Right lobe of liver (tissue), 6 donors: ENCODE measurements around the gene RFTN2. TPM values are rescaled to one million over a fixed set of nuclear protein-coding genes. Genes with fewer than 3 reads are reported as not detected.

Experiments
- ATAC-seq, 4 donors: fragments of 200-7000 bp; cut with Tn5 transposase; one replicate each; pipeline ENCODE4 v1.9.1; 2020; ENCODE audit warnings: mild to moderate bottlenecking in 4 of 4, moderate library complexity in 4 of 4
- DNase-seq, 3 donors: peaks; one replicate each; pipeline ENCODE4 v3.0.0-alpha.2; 2020
- H3K27ac ChIP-seq, 3 donors: fragments of 200-600 bp; one replicate each; pipeline ENCODE4 v1.8.0; 2022
- H3K27me3 ChIP-seq, 2 donors: fragments of 200-600 bp; one replicate each; pipeline ENCODE4 v1.8.0; 2022
- H3K36me3 ChIP-seq, 4 donors: fragments of 200-600 bp; sonication (generic) in 1 of 4; one replicate each; pipeline versions ENCODE4 v1.5.1 to v1.8.0; 2017 to 2022; ENCODE audit warnings: control low read depth in 1 of 4
- H3K4me1 ChIP-seq, 4 donors: fragments of 200-600 bp; sonication (generic) in 1 of 4; one replicate each; pipeline versions ENCODE4 v1.5.1 to v1.8.0; 2017 to 2022; ENCODE audit warnings: control low read depth in 1 of 4
- H3K4me3 ChIP-seq, 3 donors: fragments of 200-600 bp; one replicate each; pipeline ENCODE4 v1.8.0; 2022
- H3K9me3 ChIP-seq, 4 donors: fragments of 200-600 bp; sonication (generic) in 1 of 4; one replicate each; pipeline versions ENCODE4 v1.5.1 to v1.8.0; 2017 to 2022; ENCODE audit warnings: control low read depth in 1 of 4
- CTCF ChIP-seq, 4 donors: fragments of 200-600 bp in 3 of 4; fragments of 450-650 bp in 1 of 4; IDR thresholded peaks; one replicate each; pipeline versions ENCODE4 v1.5.1 to v1.8.0; 2016 to 2022; ENCODE audit warnings: antibody characterized with exemption in 4 of 4, mild to moderate bottlenecking in 2 of 4
- POLR2A ChIP-seq: fragments of 450-650 bp; IDR thresholded peaks from one replicate; pipeline ENCODE4 v1.6.1; 2017; ENCODE audit warnings: antibody characterized with exemption, mild to moderate bottlenecking
- WGBS: methylation state at CpG from one replicate; pipeline ENCODE4 v1.1.6; 2018; ENCODE audit warnings: low coverage, low lambda C conversion rate; ENCODE audit not compliant: insufficient coverage; ENCODE audit errors: missing lambda C conversion rate; 5-methylcytosine and 5-hydroxymethylcytosine counted together
- intact Hi-C, 2 donors: fragments of 100-400 bp; cut with DNase I; formaldehyde crosslinking; loops; one replicate each; pipeline versions ENCODE4 v1.11.2 to v1.14.1; 2022
- total RNA-seq, 6 experiments: library from RNA; depleted of rRNA in 2 of 6; stranded (reverse); fragments of >200 nt in 2 of 6; fragmentation: NEBNext Ultra II Directional in 3 of 6; extraction: Animal tissue kit (Norgen Biotek cat#: 25700) in 3 of 6; gene quantifications; one replicate each; pipeline versions ENCODE4 v1.1.0 to v1.2.4, GENCODE V29; 2016 to 2023
- donor health status: DM: no; HTN: yes; CAD: no.
- donor health status: DM: no; HTN: no; CAD: no.
- donor health status: DM: no; HTN: no; CAD: no.
- donor health status: DM: no; HTN: yes; CAD: no.
- donor health status: DM: no; HTN: yes; CAD: no.

The RFTN2 gene
- total RNA-seq, 6 experiments from 2014 or later: 0.58 to 1.9 (median 1.0) TPM

DNA sequence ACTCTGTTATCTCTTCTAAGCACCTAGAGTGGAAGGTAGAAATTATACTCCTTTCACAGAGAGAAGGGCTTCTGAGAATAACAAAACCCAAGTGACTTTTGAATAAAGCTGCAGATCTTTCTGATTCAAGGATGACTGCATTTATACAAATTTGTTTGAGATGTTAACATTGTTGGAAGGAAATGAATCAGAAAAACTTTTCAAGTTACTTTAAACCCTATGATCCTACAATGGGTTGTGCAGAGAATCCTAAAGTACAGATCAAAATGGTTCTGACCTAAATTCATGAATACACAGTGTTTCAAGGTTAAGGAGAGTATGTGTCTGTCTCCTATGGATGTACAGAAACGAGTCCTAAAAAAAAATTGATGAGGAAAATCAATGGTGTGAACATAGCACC is 1.8 kb downstream of the RFTN2 start:
- WGBS: 16% methylated on average over 1 of the region's 1 CpG
- ATAC-seq: no peak
- no peak overlapping the region for H3K4me3 ChIP-seq
- intact Hi-C loops: no loop called here
- TF ChIP-seq CTCF (IDR thresholded peaks at IDR 0.05) (no peak), POLR2A (no peak)
- no peaks in the 10 kb centered on the region for H3K27me3 ChIP-seq
- H3K9me3 ChIP-seq: no peaks in the 10 kb centered on the region
- H3K4me1 ChIP-seq: no peaks in the 10 kb centered on the region
- no peak overlapping the region for H3K27ac ChIP-seq
- no peaks in the 10 kb centered on the region for H3K36me3 ChIP-seq
- DNase-seq: no peak

DNA sequence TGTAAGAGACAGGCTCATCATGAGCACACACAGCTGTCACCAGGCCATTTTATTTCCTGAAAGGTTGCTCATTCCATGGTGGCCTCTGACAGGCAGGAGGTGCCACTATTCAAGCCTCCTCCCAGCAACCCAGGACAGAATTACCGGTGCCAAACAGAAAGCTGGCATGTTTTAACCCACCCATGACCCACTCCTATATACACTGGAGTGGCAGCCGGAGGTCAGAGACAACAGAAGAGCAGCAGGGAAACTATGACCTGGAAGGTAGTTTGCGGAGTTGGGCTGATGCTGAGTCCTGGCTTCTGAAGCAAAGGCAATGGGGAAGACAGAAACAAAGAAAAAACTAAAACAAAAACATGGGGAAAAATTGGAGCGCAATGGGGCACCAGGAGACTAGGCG is 2.3 kb downstream of the RFTN2 start:
- Histone ChIP-seq H3K36me3 (no peaks in the 10 kb centered on the region), H3K4me1 (no peaks in the 10 kb centered on the region), H3K4me3 (no peak overlapping the region), H3K27me3 (no peaks in the 10 kb centered on the region), H3K9me3 (no peaks in the 10 kb centered on the region), H3K27ac (no peak overlapping the region)
- intact Hi-C loops: no loop called here
- DNase-seq: no peak
- ATAC-seq: no peak
- 62% methylated on average over 5 of the region's 5 CpGs for WGBS
- TF ChIP-seq POLR2A: no peak
- TF ChIP-seq CTCF (IDR thresholded peaks at IDR 0.05): no peak

DNA sequence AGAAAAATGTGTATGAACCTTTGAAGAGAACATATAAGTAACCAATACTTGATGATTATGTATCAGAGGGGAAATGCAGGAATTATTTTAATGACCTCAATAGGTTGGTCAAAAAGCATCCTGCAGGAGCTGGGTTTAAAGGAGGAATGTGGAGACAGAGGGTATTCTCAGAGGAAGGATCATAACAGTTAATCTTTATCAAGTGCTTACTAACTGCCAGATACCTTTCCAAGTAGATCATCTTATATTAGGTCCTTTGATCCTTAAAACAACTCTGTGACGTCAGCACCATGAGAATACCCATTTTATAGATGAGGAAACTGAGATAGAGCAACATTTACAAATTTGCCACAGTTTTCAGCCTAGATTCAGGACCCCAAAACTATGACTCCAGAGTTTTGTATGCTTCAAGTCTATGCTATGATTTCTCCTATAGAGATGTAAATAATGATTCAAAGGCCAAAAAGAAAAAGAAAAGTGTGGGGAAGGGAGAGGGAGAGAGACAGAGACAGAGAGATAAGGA is 3.0 kb downstream of the RFTN2 start:
- H3K36me3 ChIP-seq: no peaks in the 10 kb centered on the region
- no peaks in the 10 kb centered on the region for H3K4me1 ChIP-seq
- no peaks in the 10 kb centered on the region for H3K9me3 ChIP-seq
- no peak overlapping the region for H3K4me3 ChIP-seq
- no peak overlapping the region for H3K27ac ChIP-seq
- intact Hi-C loops: no loop called here
- ATAC-seq (no peak), DNase-seq (no peak)
- no peaks in the 10 kb centered on the region for H3K27me3 ChIP-seq
- no peak for TF ChIP-seq POLR2A
- TF ChIP-seq CTCF (IDR thresholded peaks at IDR 0.05): no peak
- WGBS: 38% methylated on average over 1 of the region's 1 CpG

GRCh38 chr2:197669077-197669476 is 6.3 kb downstream of the RFTN2 start:
- no peaks in the 10 kb centered on the region for H3K36me3 ChIP-seq
- no peaks in the 10 kb centered on the region for H3K9me3 ChIP-seq
- TF ChIP-seq CTCF (IDR thresholded peaks at IDR 0.05): no peak
- ATAC-seq (no peak), DNase-seq (no peak)
- no peaks in the 10 kb centered on the region for H3K27me3 ChIP-seq
- H3K4me3 ChIP-seq: no peak overlapping the region
- H3K27ac ChIP-seq: no peak overlapping the region
- intact Hi-C loops: no loop called here
- H3K4me1 ChIP-seq: no peaks in the 10 kb centered on the region

GRCh38 chr2:197668296-197668695 is 7.1 kb downstream of the RFTN2 start:
- H3K27me3 ChIP-seq: no peaks in the 10 kb centered on the region
- no peak overlapping the region for H3K27ac ChIP-seq
- H3K9me3 ChIP-seq: no peaks in the 10 kb centered on the region
- H3K36me3 ChIP-seq: no peaks in the 10 kb centered on the region
- peak in 1 of 4 donors; percentile 20 for ATAC-seq
- no peak overlapping the region for H3K4me3 ChIP-seq
- no CpG with 5 or more reads among the region's 3 CpGs for WGBS
- no peak for DNase-seq
- intact Hi-C loops: no loop called here
- TF ChIP-seq POLR2A (no peak), CTCF (IDR thresholded peaks at IDR 0.05) (no peak)
- H3K4me1 ChIP-seq: no peaks in the 10 kb centered on the region
